Fibroblast of lung (primary cell): Measurements from ENCODE around the gene HSPG2.

ENCODE experiments used
- CTCF ChIP-seq, 2 donors: IDR thresholded peaks in 1 of 2; conservative IDR thresholded peaks in 1 of 2; 1 replicate in 1 of 2; 2 replicates in 1 of 2; pipeline ENCODE4 v1.5.1; 2011 to 2012; ENCODE audit warnings: low read length in 2 of 2, control low read depth in 1 of 2, inconsistent platforms in 1 of 2, low read depth in 1 of 2, mild to moderate bottlenecking in 1 of 2
- EZH2 ChIP-seq: IDR thresholded peaks from 2 replicates; pipeline ENCODE4 v1.5.1; 2012; ENCODE audit warnings: low read length, control low read depth, mild to moderate bottlenecking; ENCODE audit errors: missing control alignments

GRCh38 chr1:21865943-21866706 is 71.0 kb downstream of the HSPG2 start:
- no peak for TF ChIP-seq EZH2
- TF ChIP-seq CTCF (conservative IDR thresholded peaks at IDR 0.05 in 1 of 2, IDR thresholded peaks at IDR 0.05 in 1 of 2; ENCODE audit: low read depth in 1 of 2, low read length in 2 of 2) = no peak
